ENCODE data around the gene SLC7A6.

DNA sequence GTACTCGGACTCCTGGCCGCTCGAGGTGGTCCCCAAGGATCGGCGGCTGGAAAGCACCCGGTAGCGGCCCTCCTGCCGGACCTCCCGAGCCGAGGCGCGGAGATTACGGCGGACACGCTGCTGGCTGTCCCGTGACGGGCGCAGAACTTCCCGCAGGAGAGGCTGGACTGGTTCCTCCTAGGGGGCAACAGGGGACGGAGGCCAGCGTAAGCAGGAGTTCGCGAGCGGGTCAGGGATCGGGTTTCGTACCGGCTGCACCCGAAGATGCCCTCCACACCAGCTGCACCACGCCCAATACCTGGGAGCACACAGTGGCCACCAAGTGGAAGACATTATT, 46.1 kb downstream of the SLC7A6 start:
- TF ChIP-seq, protein P1, sequence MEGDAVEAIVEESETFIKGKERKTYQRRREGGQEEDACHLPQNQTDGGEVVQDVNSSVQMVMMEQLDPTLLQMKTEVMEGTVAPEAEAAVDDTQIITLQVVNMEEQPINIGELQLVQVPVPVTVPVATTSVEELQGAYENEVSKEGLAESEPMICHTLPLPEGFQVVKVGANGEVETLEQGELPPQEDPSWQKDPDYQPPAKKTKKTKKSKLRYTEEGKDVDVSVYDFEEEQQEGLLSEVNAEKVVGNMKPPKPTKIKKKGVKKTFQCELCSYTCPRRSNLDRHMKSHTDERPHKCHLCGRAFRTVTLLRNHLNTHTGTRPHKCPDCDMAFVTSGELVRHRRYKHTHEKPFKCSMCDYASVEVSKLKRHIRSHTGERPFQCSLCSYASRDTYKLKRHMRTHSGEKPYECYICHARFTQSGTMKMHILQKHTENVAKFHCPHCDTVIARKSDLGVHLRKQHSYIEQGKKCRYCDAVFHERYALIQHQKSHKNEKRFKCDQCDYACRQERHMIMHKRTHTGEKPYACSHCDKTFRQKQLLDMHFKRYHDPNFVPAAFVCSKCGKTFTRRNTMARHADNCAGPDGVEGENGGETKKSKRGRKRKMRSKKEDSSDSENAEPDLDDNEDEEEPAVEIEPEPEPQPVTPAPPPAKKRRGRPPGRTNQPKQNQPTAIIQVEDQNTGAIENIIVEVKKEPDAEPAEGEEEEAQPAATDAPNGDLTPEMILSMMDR (IDR thresholded peaks at IDR 0.05): peak in 1 of 6 experiments; percentile 18
- no peak for TF ChIP-seq POLR2A (IDR thresholded peaks at IDR 0.05)

Data from thyroid gland (tissue), 4 donors.